AG09309 (cell line): Measurements from ENCODE around the gene ARHGAP20.

Experiments used
- DNase-seq: peaks from one replicate; pipeline ENCODE4 v3.0.0-alpha.2; 2010; ENCODE audit warnings: low read depth
- H3K4me3 ChIP-seq: 2 replicates; pipeline ENCODE4 v1.5.1; 2011; ENCODE audit warnings: mild to moderate bottlenecking, low read depth, low read length, moderate library complexity; ENCODE audit not compliant: control insufficient read depth
- TF ChIP-seq, protein P1 (sequence below): IDR thresholded peaks from 2 replicates; pipeline ENCODE4 v1.5.1; 2011; ENCODE audit warnings: mild to moderate bottlenecking, low read depth, low read length, inconsistent platforms; ENCODE audit not compliant: insufficient read depth, control insufficient read depth; ENCODE audit errors: missing control alignments

ARHGAP20 gene

DNA sequence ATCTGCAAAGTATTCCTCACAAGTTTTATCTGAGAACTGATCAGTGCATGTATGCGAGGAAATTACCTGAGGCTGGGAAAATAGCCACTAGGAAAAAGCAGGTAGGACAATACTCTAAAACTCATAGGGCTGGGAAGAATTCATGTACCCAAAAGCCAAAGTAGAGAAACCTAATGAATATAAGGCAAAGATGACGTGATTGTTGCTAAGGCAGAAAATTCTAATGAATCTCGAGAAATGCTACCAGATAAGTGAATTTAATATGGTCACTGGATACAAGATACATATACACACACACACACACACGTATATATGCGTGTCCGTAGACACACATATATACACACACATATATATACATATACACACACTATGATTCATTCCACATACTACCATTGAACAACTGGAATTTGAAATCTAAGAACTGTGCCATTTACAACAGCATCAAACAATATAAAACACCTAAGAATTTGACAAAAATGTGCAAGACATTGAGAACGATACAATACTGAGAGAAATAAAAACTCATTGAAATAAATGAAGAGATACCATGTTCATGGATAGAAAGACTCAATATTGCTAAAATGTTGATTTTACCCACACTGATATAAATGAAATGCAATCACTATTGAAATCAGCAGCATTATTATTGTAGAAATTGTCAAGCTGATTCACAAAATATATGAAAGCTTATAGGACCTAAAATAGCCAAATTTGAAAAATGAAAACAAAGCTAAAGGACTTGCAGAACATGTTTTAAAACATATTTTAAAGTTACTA, 46.4 kb downstream of the ARHGAP20 start:
- TF ChIP-seq, protein P1, sequence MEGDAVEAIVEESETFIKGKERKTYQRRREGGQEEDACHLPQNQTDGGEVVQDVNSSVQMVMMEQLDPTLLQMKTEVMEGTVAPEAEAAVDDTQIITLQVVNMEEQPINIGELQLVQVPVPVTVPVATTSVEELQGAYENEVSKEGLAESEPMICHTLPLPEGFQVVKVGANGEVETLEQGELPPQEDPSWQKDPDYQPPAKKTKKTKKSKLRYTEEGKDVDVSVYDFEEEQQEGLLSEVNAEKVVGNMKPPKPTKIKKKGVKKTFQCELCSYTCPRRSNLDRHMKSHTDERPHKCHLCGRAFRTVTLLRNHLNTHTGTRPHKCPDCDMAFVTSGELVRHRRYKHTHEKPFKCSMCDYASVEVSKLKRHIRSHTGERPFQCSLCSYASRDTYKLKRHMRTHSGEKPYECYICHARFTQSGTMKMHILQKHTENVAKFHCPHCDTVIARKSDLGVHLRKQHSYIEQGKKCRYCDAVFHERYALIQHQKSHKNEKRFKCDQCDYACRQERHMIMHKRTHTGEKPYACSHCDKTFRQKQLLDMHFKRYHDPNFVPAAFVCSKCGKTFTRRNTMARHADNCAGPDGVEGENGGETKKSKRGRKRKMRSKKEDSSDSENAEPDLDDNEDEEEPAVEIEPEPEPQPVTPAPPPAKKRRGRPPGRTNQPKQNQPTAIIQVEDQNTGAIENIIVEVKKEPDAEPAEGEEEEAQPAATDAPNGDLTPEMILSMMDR = no peak
- no peak for DNase-seq
- H3K4me3 ChIP-seq = no peak overlapping the region

DNA sequence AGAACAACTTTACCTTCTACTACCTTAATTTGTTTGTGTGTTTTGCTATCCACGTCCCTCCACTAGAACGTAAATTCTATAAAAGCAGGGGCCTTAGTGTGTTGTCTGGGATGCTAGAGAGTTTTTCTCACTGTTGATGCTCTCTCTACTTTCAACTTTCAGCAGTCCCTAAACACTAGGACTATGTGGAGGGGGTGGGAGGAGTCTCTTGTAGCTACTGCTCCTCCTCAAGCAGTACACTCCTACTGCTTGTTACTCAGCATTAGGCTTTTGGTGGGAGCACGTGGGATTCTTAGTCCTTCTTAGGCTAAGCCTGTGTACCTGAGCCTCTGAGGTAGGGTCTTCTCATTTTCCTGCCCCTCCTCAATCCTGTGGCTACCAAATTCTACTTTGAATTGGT, 56.3 kb downstream of the ARHGAP20 start:
- DNase-seq = no peak
- TF ChIP-seq, protein P1 = no peak
- H3K4me3 ChIP-seq = no peak overlapping the region

DNA sequence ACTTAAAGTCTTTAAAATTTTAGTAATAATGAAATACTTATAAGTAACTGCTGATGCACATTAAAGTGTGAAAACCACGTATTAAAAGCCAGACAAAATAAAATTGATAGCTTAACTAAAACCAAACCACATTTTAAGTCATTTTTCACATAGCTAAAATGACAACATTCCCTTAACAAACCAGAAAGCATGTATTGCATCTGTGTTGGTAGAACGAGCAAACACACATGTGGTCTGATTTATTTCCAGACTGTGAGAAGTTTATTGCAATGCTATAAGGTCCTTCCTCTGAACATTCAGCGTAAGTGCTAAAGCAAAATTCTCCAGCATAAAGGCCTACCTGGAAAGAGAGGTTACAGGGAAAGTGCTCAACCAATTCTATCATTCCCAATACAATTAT, 57.8 kb downstream of the ARHGAP20 start:
- no peak overlapping the region for H3K4me3 ChIP-seq
- TF ChIP-seq, protein P1 = no peak
- DNase-seq = no peak

DNA sequence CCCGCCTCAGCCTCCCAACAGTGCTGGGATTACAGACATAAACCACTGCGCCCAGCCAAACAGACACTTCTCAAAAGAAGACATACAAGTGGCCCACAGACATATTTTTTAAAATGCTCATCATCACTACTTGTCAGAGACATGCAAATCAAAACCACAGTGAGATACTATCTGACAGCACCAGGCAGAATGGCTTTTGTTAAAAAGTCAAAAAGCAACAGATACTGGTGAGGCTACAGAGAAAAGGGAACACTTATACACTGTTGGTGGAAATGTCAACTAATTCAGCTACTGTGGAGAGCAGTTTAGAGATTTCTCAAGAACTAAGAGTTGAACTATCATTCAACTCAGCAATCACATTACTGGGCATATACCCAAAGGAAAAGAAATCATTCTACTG, 67.0 kb downstream of the ARHGAP20 start:
- no peak for DNase-seq
- TF ChIP-seq, protein P1 = no peak

DNA sequence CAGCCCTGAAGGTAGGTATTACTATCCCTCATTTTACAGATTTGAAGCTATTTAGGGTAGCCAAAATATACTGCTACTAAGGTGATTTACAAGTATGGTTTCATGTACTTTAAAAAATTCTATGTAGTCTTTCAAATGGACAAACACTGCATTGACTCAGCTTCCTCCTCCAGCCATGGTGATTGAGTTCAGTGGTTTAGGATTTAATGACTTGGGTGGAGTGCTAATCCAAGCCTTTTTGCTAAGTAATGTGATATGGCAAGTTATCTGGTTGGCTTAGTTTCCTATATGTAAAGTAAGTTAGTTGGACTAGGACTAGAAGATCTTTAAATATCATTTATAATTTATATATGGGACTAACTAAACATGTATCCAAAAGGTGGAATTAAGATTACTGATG, 77.9 kb downstream of the ARHGAP20 start:
- TF ChIP-seq, protein P1 = no peak
- no peak overlapping the region for H3K4me3 ChIP-seq
- DNase-seq = no peak

More for the DNA sequence above, 67.0 kb downstream of the ARHGAP20 start:
- H3K4me3 ChIP-seq = no peak overlapping the region

DNA sequence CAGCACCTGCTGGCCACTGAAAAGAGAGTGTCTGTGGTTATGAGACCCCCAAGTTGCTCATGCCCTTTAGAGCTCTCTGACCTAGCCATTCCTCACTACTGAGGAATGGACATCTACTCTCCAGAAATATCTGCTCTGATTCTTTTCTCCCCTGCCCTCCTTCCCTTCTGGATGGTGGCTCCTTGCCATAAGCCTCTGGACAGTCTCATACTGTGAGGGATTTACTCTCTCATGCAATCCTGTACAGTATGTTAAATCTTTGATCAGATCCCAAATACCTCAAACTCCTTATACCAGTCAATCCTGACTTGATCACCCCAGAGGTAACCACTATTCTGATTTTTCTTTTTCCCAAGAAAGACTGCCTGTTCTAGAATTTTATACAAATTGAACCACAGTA, 80.7 kb downstream of the ARHGAP20 start:
- TF ChIP-seq, protein P1 = no peak
- no peak overlapping the region for H3K4me3 ChIP-seq
- no peak for DNase-seq

DNA sequence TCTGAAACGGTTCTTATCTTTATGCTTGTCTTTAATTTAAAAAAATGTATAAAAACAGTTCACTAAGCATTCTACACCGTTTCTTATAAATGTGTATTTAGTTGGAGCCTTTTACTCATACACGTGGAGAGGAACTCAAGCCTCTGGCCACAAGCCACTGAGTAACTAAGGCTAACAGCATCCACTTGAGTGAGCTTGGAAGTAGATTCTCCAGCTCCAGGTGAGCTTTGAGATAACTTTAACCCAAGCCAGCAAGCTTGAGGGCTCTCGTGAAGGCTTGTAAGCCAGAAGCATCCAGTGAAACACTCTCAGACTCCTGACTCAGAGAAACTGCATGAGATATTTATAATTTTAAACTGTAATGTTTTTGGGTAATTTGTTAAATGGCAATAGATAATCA, 82.6 kb downstream of the ARHGAP20 start:
- TF ChIP-seq, protein P1 = no peak
- no peak overlapping the region for H3K4me3 ChIP-seq
- no peak for DNase-seq
